Immature natural killer cell (primary cell): Measurements from ENCODE around the gene TYMP. TPM values are rescaled to one million over a fixed set of nuclear protein-coding genes. Genes with fewer than 3 reads are reported as not detected.
"Not testable (repeated sequence)": the region's sequence is repeated elsewhere in the genome, so short reads cannot be mapped to it uniquely, and the experiment has no call there.

Source experiments
- DNase-seq, 3 donors: peaks; one replicate each; pipeline ENCODE4 v3.0.0; 2022; ENCODE audit warnings: mixed read lengths in 1 of 3
- H3K27ac Mint-ChIP-seq, 6 donors: one replicate each; pipeline ENCODE4 v1.8.0; 2020; ENCODE audit warnings: mixed read lengths in 6 of 6, mild to moderate bottlenecking in 5 of 6, inconsistent platforms in 4 of 6, moderate library complexity in 3 of 6
- H3K27me3 Mint-ChIP-seq, 3 donors: one replicate each; pipeline ENCODE4 v1.8.0; 2020 to 2021; ENCODE audit warnings: low read depth in 3 of 3, mild to moderate bottlenecking in 3 of 3, mixed read lengths in 3 of 3, moderate library complexity in 3 of 3, inconsistent platforms in 1 of 3
- H3K36me3 Mint-ChIP-seq, 3 donors: one replicate each; pipeline ENCODE4 v1.8.0; 2020; ENCODE audit warnings: mixed read lengths in 3 of 3, inconsistent platforms in 2 of 3, mild to moderate bottlenecking in 2 of 3
- H3K4me1 Mint-ChIP-seq, 2 donors: one replicate each; pipeline ENCODE4 v1.8.0; 2020; ENCODE audit warnings: inconsistent platforms in 2 of 2, mild to moderate bottlenecking in 2 of 2, mixed read lengths in 2 of 2, moderate library complexity in 1 of 2
- H3K4me3 Mint-ChIP-seq, 5 donors: one replicate each; pipeline ENCODE4 v1.8.0; 2020; ENCODE audit warnings: mild to moderate bottlenecking in 5 of 5, mixed read lengths in 5 of 5, inconsistent platforms in 3 of 5, moderate library complexity in 3 of 5
- H3K9me3 Mint-ChIP-seq, 6 donors: one replicate each; pipeline ENCODE4 v1.8.0; 2020; ENCODE audit warnings: mild to moderate bottlenecking in 6 of 6, mixed read lengths in 6 of 6, inconsistent platforms in 4 of 6, moderate library complexity in 3 of 6
- polyA plus RNA-seq, 3 donors: library from polyadenylated mRNA; unstranded; fragments of 300-500 nt; fragmentation: Illumina TruSeq; gene quantifications; one replicate each; pipeline ENCODE4 v1.2.3, GENCODE V29; 2021

The TYMP gene
- polyA plus RNA-seq, 3 donors from 2014 or later = 21.2 to 31.2 (median 25.5) TPM

GRCh38 chr22:50521710-50522109 is 8.1 kb downstream of the TYMP start:
- Mint-ChIP-seq H3K27ac (no peak overlapping the region), H3K36me3 (no peaks in the 10 kb centered on the region), H3K27me3 (peaks cover 12 to 15% (median 13%) of the 10 kb centered on the region in 3 donors), H3K4me1 (peaks cover 8 to 9% of the 10 kb centered on the region in 2 donors), H3K4me3 (no peak overlapping the region), H3K9me3 (no peaks in the 10 kb centered on the region)
- DNase-seq = no peak

GRCh38 chr22:50520826-50521453 is 8.9 kb downstream of the TYMP start:
- Mint-ChIP-seq H3K4me1 (peaks cover 7 to 8% of the 10 kb centered on the region in 2 donors), H3K9me3 (no peaks in the 10 kb centered on the region), H3K27me3 (peaks cover 12 to 15% (median 13%) of the 10 kb centered on the region in 3 donors), H3K27ac (no peak overlapping the region), H3K4me3 (no peak overlapping the region), H3K36me3 (no peaks in the 10 kb centered on the region)
- no peak for DNase-seq

- DNase-seq, H3K4me1 Mint-ChIP-seq, H3K4me3 Mint-ChIP-seq, H3K27ac Mint-ChIP-seq, H3K36me3 Mint-ChIP-seq, H3K9me3 Mint-ChIP-seq: not testable (repeated sequence)
- H3K27me3 Mint-ChIP-seq = peaks cover 8 to 14% (median 11%) of the 10 kb centered on the region in 3 donors
Observed at GRCh38 chr22:50520184-50520583, 9.6 kb downstream of the TYMP start.

GRCh38 chr22:50519151-50519550 is 10.7 kb downstream of the TYMP start:
- Mint-ChIP-seq H3K4me3 (no peak overlapping the region), H3K27ac (no peak overlapping the region), H3K36me3 (no peaks in the 10 kb centered on the region), H3K4me1 (peaks cover 0 to 6% of the 10 kb centered on the region in 2 donors), H3K27me3 (peaks cover 4 to 10% (median 5%) of the 10 kb centered on the region in 3 donors), H3K9me3 (no peaks in the 10 kb centered on the region)
- DNase-seq = no peak

GRCh38 chr22:50518606-50519005 is 11.2 kb downstream of the TYMP start:
- no peaks in the 10 kb centered on the region for H3K36me3 Mint-ChIP-seq
- H3K27ac Mint-ChIP-seq = no peak overlapping the region
- H3K9me3 Mint-ChIP-seq = no peaks in the 10 kb centered on the region
- no peak for DNase-seq
- peaks cover 4 to 10% (median 5%) of the 10 kb centered on the region in 3 donors for H3K27me3 Mint-ChIP-seq
- no peak overlapping the region for H3K4me3 Mint-ChIP-seq
- peaks cover 0 to 6% of the 10 kb centered on the region in 2 donors for H3K4me1 Mint-ChIP-seq

GRCh38 chr22:50517495-50518260 is 12.1 kb downstream of the TYMP start:
- no peak for DNase-seq
- H3K27ac Mint-ChIP-seq = no peak overlapping the region
- H3K27me3 Mint-ChIP-seq = peaks cover 4 to 7% (median 5%) of the 10 kb centered on the region in 3 donors
- H3K4me1 Mint-ChIP-seq = peaks cover 0 to 6% of the 10 kb centered on the region in 2 donors
- no peak overlapping the region for H3K4me3 Mint-ChIP-seq
- H3K36me3 Mint-ChIP-seq = no peaks in the 10 kb centered on the region
- no peaks in the 10 kb centered on the region for H3K9me3 Mint-ChIP-seq

GRCh38 chr22:50516891-50517290 is 12.9 kb downstream of the TYMP start:
- Mint-ChIP-seq H3K36me3 (no peaks in the 10 kb centered on the region), H3K27me3 (peaks cover 4 to 7% (median 4%) of the 10 kb centered on the region in 3 donors), H3K4me3 (no peak overlapping the region), H3K9me3 (no peaks in the 10 kb centered on the region), H3K27ac (no peak overlapping the region), H3K4me1 (peaks cover 0 to 6% of the 10 kb centered on the region in 2 donors)
- no peak for DNase-seq

GRCh38 chr22:50516068-50516467 is 13.7 kb downstream of the TYMP start:
- Mint-ChIP-seq H3K27ac (no peak overlapping the region), H3K36me3 (no peaks in the 10 kb centered on the region), H3K9me3 (no peaks in the 10 kb centered on the region), H3K27me3 (peaks cover 3 to 7% (median 4%) of the 10 kb centered on the region in 3 donors), H3K4me1 (peaks cover 0 to 6% of the 10 kb centered on the region in 2 donors), H3K4me3 (no peak overlapping the region)
- no peak for DNase-seq

GRCh38 chr22:50513175-50513574 is 16.6 kb downstream of the TYMP start:
- DNase-seq = no peak
- Mint-ChIP-seq H3K36me3 (no peaks in the 10 kb centered on the region), H3K4me3 (no peak overlapping the region), H3K4me1 (peaks cover 17 to 19% of the 10 kb centered on the region in 2 donors), H3K9me3 (no peaks in the 10 kb centered on the region), H3K27ac (no peak overlapping the region), H3K27me3 (peaks cover 2 to 8% (median 7%) of the 10 kb centered on the region in 3 donors)

GRCh38 chr22:50508897-50509296 is 20.9 kb downstream of the TYMP start:
- Mint-ChIP-seq H3K27ac (peak overlapping the region; percentile 94 to 99 (median 97)), H3K27me3 (peaks cover 3 to 7% (median 4%) of the 10 kb centered on the region in 3 donors), H3K4me1 (peaks cover 19 to 23% of the 10 kb centered on the region in 2 donors), H3K4me3 (peak overlapping the region; percentile 92 to 95 (median 94)), H3K36me3 (no peaks in the 10 kb centered on the region), H3K9me3 (no peaks in the 10 kb centered on the region)
- no peak for DNase-seq

- peaks cover 19 to 23% of the 10 kb centered on the region in 2 donors for H3K4me1 Mint-ChIP-seq
- H3K9me3 Mint-ChIP-seq = no peaks in the 10 kb centered on the region
- DNase-seq = peak; percentile 96 to 98 (median 97)
- H3K27me3 Mint-ChIP-seq = peaks cover 3 to 7% (median 4%) of the 10 kb centered on the region in 3 donors
- peak within 1 kb of the TSS; percentile 92 to 95 (median 94) for H3K4me3 Mint-ChIP-seq
- H3K36me3 Mint-ChIP-seq = no peaks in the 10 kb centered on the region
- H3K27ac Mint-ChIP-seq = peak within 1 kb of the TSS; percentile 94 to 99 (median 97)
Observed at GRCh38 chr22:50507991-50508884, 21.6 kb downstream of the TYMP start, which contains the start of gene NCAPH2. NCAPH2 (plus strand) TSS chr22:50508224; CDS start chr22:50508338, 114 bp downstream.

GRCh38 chr22:50507421-50507990 is 22.3 kb downstream of the TYMP start, which contains the start of gene LMF2:
LMF2 (minus strand) TSS chr22:50507702; CDS start chr22:50507675, 27 bp downstream.
- H3K9me3 Mint-ChIP-seq = no peaks in the 10 kb centered on the region

More at GRCh38 chr22:50507421-50507990, 22.3 kb downstream of the TYMP start, which contains the start of gene LMF2:
- H3K36me3 Mint-ChIP-seq = no peaks in the 10 kb centered on the region
- peak; percentile 86 to 92 (median 89) for DNase-seq
- peak within 1 kb of the TSS; percentile 92 to 95 (median 94) for H3K4me3 Mint-ChIP-seq
- H3K27ac Mint-ChIP-seq = peak within 1 kb of the TSS; percentile 94 to 99 (median 97)
- H3K4me1 Mint-ChIP-seq = peaks cover 19 to 23% of the 10 kb centered on the region in 2 donors
- H3K27me3 Mint-ChIP-seq = peaks cover 3 to 7% (median 4%) of the 10 kb centered on the region in 3 donors
